ENCODE measurements around the gene PAK1.

Gene PAK1

DNA sequence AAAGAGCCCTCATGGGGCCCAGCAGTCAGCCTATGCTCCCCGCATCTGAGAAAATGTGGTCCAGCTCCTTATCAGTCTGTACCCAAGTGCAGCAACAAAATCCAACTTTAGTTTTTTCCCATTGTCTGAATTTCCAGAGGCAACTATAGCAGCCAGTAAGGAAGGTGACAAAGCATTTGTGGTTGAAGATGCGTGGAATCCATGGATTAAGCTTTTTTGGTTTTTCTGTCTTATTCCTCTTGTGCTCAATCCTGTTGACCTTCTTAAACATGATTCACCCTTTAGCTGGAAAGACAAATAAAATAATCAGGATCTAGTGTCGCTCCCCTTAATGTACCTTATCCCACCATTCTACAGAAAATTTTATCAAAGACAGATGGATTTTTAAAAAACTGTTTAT lies 186.8 kb downstream of the PAK1 start:
- no peak for DNase-seq (ENCODE audit: low read depth)
- H3K4me3 ChIP-seq (ENCODE audit: low read depth, low read length) = no peak overlapping the region
- TF ChIP-seq, protein P1, sequence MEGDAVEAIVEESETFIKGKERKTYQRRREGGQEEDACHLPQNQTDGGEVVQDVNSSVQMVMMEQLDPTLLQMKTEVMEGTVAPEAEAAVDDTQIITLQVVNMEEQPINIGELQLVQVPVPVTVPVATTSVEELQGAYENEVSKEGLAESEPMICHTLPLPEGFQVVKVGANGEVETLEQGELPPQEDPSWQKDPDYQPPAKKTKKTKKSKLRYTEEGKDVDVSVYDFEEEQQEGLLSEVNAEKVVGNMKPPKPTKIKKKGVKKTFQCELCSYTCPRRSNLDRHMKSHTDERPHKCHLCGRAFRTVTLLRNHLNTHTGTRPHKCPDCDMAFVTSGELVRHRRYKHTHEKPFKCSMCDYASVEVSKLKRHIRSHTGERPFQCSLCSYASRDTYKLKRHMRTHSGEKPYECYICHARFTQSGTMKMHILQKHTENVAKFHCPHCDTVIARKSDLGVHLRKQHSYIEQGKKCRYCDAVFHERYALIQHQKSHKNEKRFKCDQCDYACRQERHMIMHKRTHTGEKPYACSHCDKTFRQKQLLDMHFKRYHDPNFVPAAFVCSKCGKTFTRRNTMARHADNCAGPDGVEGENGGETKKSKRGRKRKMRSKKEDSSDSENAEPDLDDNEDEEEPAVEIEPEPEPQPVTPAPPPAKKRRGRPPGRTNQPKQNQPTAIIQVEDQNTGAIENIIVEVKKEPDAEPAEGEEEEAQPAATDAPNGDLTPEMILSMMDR (IDR thresholded peaks at IDR 0.05; ENCODE audit: control insufficient read depth, extremely low read depth, insufficient read depth) = no peak

DNA sequence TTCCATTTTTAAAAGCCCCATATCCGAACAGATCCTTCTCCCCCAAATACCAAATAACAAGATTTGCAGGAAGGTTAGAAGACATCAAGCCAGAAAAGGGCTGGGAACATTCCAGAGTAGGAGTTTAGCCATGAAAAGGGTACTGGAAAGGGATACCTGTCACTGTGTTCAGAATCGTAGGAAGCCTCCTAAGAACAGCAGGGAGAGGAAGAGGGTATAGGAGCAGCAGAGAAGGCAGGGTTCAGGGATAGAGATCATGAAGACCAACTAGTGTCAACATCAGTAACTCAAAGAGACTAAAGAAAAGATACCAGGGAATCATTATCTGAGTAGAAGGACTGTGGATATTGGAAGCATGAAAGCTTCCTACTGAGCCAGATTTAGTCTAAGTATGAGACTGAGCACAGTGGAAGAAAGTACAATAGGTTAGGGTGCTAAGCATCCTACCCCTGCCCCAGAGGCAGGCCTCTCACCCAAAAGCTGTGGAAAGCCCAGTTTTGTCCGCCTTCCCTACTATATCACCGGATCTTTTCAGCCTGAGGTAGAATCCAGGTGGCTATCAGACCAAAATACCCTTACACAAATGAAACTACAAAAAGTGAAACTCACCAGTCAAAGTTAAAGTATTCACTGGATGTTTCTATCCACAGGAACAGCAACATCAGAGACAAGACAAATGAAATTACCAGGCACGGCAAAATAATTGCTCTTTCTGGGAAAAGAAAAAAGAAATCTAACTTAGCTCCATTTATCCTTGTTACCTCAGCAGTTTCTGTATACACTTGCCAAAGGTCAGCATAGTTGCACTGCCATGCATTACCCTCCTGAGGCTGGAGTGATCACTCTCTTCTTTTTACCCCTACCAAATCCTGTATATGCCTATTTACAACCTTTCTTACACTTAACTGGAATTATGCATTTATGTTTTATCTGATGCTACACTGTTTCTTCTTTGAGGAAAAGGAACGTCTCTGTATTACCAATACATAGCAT lies 189.1 kb downstream of the PAK1 start:
- DNase-seq (ENCODE audit: low read depth) = no peak
- TF ChIP-seq, protein P1 (IDR thresholded peaks at IDR 0.05; ENCODE audit: control insufficient read depth, extremely low read depth, insufficient read depth) = no peak

DNA sequence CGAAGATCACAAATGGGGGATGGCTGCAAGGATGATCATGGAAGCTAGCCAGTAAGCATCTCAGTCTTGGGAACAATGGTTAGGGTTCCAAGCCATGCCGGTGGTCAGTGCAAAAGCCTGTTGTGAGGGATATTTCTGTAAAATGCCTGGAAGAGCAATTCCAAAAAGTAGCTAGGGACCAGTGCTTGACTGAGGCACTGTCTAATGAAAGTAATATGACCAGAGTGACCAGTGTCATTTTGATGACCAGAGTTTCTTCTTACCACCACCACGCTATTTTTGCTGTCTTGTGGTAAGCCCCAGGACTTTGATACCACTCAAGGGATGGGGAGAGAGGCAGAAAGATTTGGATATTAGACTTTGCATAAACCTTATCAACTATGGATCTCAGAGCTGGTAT lies 190.8 kb downstream of the PAK1 start:
- H3K4me3 ChIP-seq (ENCODE audit: low read depth, low read length) = no peak overlapping the region
- TF ChIP-seq, protein P1 (IDR thresholded peaks at IDR 0.05; ENCODE audit: control insufficient read depth, extremely low read depth, insufficient read depth) = no peak
- DNase-seq (ENCODE audit: low read depth) = no peak

More for the DNA sequence above, 189.1 kb downstream of the PAK1 start:
- no peak overlapping the region for H3K4me3 ChIP-seq (ENCODE audit: low read depth, low read length)

DNA sequence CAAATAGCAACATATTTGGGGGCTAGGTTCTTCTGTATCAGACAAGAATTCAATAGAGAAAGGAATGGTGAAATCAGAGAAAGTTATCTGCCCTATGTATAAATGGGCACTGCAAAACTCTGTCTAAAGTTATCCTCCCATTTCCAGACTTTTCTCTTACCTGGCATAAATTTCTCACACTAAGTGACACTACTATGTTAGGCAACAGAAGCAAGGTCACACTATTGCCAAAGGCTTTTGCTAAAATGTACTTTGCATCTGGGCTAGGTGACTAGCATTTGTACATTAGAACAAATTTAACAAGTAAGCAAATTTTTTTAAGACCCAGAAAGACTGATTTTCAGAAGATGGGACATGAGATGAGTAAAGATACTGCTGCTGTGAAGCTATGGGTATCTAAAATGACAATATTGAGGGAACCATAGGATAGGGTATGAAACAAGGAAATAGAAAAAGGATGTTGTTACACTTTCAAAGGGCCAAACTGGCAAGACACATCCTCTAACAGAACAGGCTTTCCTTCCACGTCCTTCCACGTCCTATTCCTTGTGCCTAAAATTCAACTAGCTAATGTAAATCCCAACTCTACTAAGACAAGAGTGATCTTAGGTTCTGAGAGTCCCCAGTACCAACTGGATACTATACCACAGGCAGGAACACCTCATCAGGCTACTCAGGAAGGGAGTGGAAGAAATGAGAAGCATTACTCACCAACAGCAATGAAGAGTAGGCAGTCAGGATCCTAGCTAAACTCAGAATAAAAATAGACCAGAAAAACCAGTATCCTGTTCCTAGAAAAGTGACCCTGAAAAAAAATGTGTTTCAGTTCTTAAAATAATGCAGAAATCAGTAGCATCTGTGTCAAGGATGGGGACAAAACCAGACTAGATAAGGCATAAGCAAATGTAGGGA lies 195.0 kb downstream of the PAK1 start:
- TF ChIP-seq, protein P1 (IDR thresholded peaks at IDR 0.05; ENCODE audit: control insufficient read depth, extremely low read depth, insufficient read depth) = no peak
- DNase-seq (ENCODE audit: low read depth) = no peak
- H3K4me3 ChIP-seq (ENCODE audit: low read depth, low read length) = no peak overlapping the region

DNA sequence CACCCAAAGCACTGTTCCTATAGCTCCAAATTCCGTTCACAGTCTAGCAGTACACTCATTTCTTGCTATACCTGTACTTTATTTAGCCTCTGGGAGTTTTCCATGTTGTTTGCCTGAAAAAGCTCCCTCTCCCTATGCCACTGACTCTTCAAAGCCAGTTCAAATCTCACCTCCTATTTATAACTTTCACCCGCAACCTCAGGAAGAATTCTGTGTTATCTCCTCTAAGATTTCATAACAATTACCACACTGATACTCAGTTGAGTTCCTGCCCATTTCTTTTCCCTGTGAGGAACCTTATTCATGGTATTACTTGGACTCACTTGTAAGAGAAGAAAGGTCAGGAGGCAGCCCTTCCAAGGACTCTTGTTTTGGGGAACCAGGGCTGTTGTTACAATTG lies 197.6 kb downstream of the PAK1 start:
- TF ChIP-seq, protein P1 (IDR thresholded peaks at IDR 0.05; ENCODE audit: control insufficient read depth, extremely low read depth, insufficient read depth) = no peak
- H3K4me3 ChIP-seq (ENCODE audit: low read depth, low read length) = no peak overlapping the region
- no peak for DNase-seq (ENCODE audit: low read depth)
